Right lobe of liver (tissue), 6 donors: ENCODE results near the gene RAB36. TPM values are rescaled to one million over a fixed set of nuclear protein-coding genes. Genes with fewer than 3 reads are reported as not detected.

ENCODE experiments used
- ATAC-seq, 4 donors: fragments of 200-7000 bp; cut with Tn5 transposase; one replicate each; pipeline ENCODE4 v1.9.1; 2020; ENCODE audit warnings: mild to moderate bottlenecking in 4 of 4, moderate library complexity in 4 of 4
- DNase-seq, 3 donors: peaks; one replicate each; pipeline ENCODE4 v3.0.0-alpha.2; 2020
- H3K27ac ChIP-seq, 3 donors: fragments of 200-600 bp; one replicate each; pipeline ENCODE4 v1.8.0; 2022
- H3K27me3 ChIP-seq, 2 donors: fragments of 200-600 bp; one replicate each; pipeline ENCODE4 v1.8.0; 2022
- H3K36me3 ChIP-seq, 4 donors: fragments of 200-600 bp; sonication (generic) in 1 of 4; one replicate each; pipeline versions ENCODE4 v1.5.1 to v1.8.0; 2017 to 2022; ENCODE audit warnings: control low read depth in 1 of 4
- H3K4me1 ChIP-seq, 4 donors: fragments of 200-600 bp; sonication (generic) in 1 of 4; one replicate each; pipeline versions ENCODE4 v1.5.1 to v1.8.0; 2017 to 2022; ENCODE audit warnings: control low read depth in 1 of 4
- H3K4me3 ChIP-seq, 3 donors: fragments of 200-600 bp; one replicate each; pipeline ENCODE4 v1.8.0; 2022
- H3K9me3 ChIP-seq, 4 donors: fragments of 200-600 bp; sonication (generic) in 1 of 4; one replicate each; pipeline versions ENCODE4 v1.5.1 to v1.8.0; 2017 to 2022; ENCODE audit warnings: control low read depth in 1 of 4
- POLR2A ChIP-seq: fragments of 450-650 bp; IDR thresholded peaks from one replicate; pipeline ENCODE4 v1.6.1; 2017; ENCODE audit warnings: antibody characterized with exemption, mild to moderate bottlenecking
- WGBS: methylation state at CpG from one replicate; pipeline ENCODE4 v1.1.6; 2018; ENCODE audit warnings: low coverage, low lambda C conversion rate; ENCODE audit not compliant: insufficient coverage; ENCODE audit errors: missing lambda C conversion rate; 5-methylcytosine and 5-hydroxymethylcytosine counted together
- intact Hi-C, 2 donors: fragments of 100-400 bp; cut with DNase I; formaldehyde crosslinking; loops; one replicate each; pipeline versions ENCODE4 v1.11.2 to v1.14.1; 2022
- total RNA-seq, 6 experiments: library from RNA; depleted of rRNA in 2 of 6; stranded (reverse); fragments of >200 nt in 2 of 6; fragmentation: NEBNext Ultra II Directional in 3 of 6; extraction: Animal tissue kit (Norgen Biotek cat#: 25700) in 3 of 6; gene quantifications; one replicate each; pipeline versions ENCODE4 v1.1.0 to v1.2.4, GENCODE V29; 2016 to 2023
- TF ChIP-seq, protein P1 (sequence below), 4 donors: fragments of 200-600 bp in 3 of 4; fragments of 450-650 bp in 1 of 4; IDR thresholded peaks; one replicate each; pipeline versions ENCODE4 v1.5.1 to v1.8.0; 2016 to 2022; ENCODE audit warnings: antibody characterized with exemption in 4 of 4, mild to moderate bottlenecking in 2 of 4
- donor health status: DM: no; HTN: yes; CAD: no.
- donor health status: DM: no; HTN: no; CAD: no.
- donor health status: DM: no; HTN: no; CAD: no.
- donor health status: DM: no; HTN: yes; CAD: no.
- donor health status: DM: no; HTN: yes; CAD: no.

RAB36 gene
- total RNA-seq, 6 experiments from 2014 or later = 0.07 to 0.65 (median 0.19) TPM

GRCh38 chr22:23107487-23108248 lies 37.6 kb upstream of the RAB36 start:
- H3K9me3 ChIP-seq = no peaks in the 10 kb centered on the region
- intact Hi-C loops = no loop called here
- ATAC-seq = no peak
- no peaks in the 10 kb centered on the region for H3K36me3 ChIP-seq
- TF ChIP-seq POLR2A = no peak
- TF ChIP-seq, protein P1, sequence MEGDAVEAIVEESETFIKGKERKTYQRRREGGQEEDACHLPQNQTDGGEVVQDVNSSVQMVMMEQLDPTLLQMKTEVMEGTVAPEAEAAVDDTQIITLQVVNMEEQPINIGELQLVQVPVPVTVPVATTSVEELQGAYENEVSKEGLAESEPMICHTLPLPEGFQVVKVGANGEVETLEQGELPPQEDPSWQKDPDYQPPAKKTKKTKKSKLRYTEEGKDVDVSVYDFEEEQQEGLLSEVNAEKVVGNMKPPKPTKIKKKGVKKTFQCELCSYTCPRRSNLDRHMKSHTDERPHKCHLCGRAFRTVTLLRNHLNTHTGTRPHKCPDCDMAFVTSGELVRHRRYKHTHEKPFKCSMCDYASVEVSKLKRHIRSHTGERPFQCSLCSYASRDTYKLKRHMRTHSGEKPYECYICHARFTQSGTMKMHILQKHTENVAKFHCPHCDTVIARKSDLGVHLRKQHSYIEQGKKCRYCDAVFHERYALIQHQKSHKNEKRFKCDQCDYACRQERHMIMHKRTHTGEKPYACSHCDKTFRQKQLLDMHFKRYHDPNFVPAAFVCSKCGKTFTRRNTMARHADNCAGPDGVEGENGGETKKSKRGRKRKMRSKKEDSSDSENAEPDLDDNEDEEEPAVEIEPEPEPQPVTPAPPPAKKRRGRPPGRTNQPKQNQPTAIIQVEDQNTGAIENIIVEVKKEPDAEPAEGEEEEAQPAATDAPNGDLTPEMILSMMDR (IDR thresholded peaks at IDR 0.05) = no peak
- no peak overlapping the region for H3K27ac ChIP-seq
- DNase-seq = no peak
- WGBS = 66% methylated on average over 5 of the region's 17 CpGs
- H3K4me3 ChIP-seq = no peak overlapping the region
- H3K4me1 ChIP-seq = no peaks in the 10 kb centered on the region
- H3K27me3 ChIP-seq = no peaks in the 10 kb centered on the region

- H3K27me3 ChIP-seq = no peaks in the 10 kb centered on the region
- DNase-seq (no peak), ATAC-seq (no peak)
- H3K4me1 ChIP-seq = no peaks in the 10 kb centered on the region
- intact Hi-C loops = no loop called here
- H3K9me3 ChIP-seq = no peaks in the 10 kb centered on the region
- 100% methylated on average over 3 of the region's 7 CpGs for WGBS
- no peak overlapping the region for H3K27ac ChIP-seq
- TF ChIP-seq, protein P1 (IDR thresholded peaks at IDR 0.05) = no peak
- TF ChIP-seq POLR2A = no peak
- no peaks in the 10 kb centered on the region for H3K36me3 ChIP-seq
- no peak overlapping the region for H3K4me3 ChIP-seq
Observed at GRCh38 chr22:23108249-23109078, 36.8 kb upstream of the RAB36 start.

- H3K4me1 ChIP-seq = no peaks in the 10 kb centered on the region
- WGBS = 80% methylated on average over 1 of the region's 6 CpGs
- intact Hi-C loops = no loop called here
Observed at GRCh38 chr22:23109079-23109347, 36.3 kb upstream of the RAB36 start.

DNA sequence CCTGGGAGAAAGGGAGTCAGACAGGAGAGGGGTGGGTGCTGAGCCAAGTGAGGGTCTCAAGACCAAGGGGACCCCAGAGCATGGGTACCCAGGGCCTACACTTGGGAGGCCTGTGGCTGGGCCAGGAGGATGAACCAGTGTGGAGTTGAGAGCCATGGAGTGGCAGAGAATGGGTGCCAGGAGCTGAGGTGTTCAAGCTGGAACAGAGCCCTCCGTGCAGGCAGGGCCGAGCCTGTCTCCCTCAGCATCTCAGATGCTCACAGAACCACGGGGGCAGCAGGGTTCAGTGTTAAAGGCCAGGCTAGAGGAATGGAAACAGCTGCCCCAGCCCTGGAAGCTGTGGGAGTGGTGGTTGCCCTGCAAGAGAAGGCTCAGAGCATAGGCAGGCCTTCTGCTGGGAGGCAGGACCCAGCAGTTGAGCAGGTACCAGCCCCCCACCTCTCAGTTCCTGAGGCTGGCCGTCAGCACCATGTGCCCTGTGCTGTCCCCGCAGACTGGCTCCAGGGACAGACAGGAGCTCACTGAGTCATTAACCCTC lies 35.8 kb upstream of the RAB36 start:
- Histone ChIP-seq H3K4me3 (no peak overlapping the region), H3K27ac (no peak overlapping the region), H3K27me3 (no peaks in the 10 kb centered on the region), H3K4me1 (no peaks in the 10 kb centered on the region), H3K36me3 (no peaks in the 10 kb centered on the region), H3K9me3 (no peaks in the 10 kb centered on the region)
- ATAC-seq = no peak
- intact Hi-C loops = no loop called here
- TF ChIP-seq, protein P1 (IDR thresholded peaks at IDR 0.05) = no peak
- no peak for TF ChIP-seq POLR2A
- WGBS = no CpG with 5 or more reads among the region's 5 CpGs
- DNase-seq = no peak

More at GRCh38 chr22:23109079-23109347, 36.3 kb upstream of the RAB36 start:
- H3K9me3 ChIP-seq = no peaks in the 10 kb centered on the region
- TF ChIP-seq POLR2A = no peak
- TF ChIP-seq, protein P1 (IDR thresholded peaks at IDR 0.05) = no peak
- ATAC-seq (no peak), DNase-seq (no peak)
- no peak overlapping the region for H3K27ac ChIP-seq
- H3K27me3 ChIP-seq = no peaks in the 10 kb centered on the region
- H3K4me3 ChIP-seq = no peak overlapping the region
- H3K36me3 ChIP-seq = no peaks in the 10 kb centered on the region
